Stimulated activated CD8-positive, alpha-beta memory T cell treated with anti-CD3 and anti-CD28 coated beads, Interleukin-12 subunit alpha, Interleukin-12 subunit beta, amount 100 ng/mL, for 1 hour (primary cell): ENCODE data around the gene YTHDC1.

Experiments
- DNase-seq: peaks from one replicate; pipeline ENCODE4 v3.0.0-alpha.2; 2020; ENCODE audit warnings: low read depth

The YTHDC1 gene

GRCh38 chr4:68358988-68359387 lies 9.1 kb upstream of the YTHDC1 start:
- no peak for DNase-seq

DNA sequence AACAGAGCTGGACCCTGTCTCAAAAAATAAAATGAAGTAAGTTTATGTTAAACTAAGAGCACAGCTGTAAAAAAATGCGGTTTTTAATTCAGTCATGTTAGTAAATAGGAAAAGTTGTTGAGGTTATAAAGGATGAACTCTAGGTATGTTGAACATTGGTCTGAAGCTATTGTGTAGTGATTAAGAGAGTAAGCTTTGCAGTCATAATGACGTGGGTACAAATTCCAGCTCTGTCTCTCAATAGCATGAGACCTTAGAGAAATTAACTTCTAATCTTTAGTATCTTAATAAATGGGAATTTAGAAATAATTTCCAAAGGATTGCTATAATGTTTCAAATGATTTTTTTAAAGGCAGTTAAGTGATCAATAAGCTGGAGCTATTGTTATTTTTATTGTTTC lies 2.9 kb upstream of the YTHDC1 start:
- no peak for DNase-seq

- DNase-seq: no peak
Measured at GRCh38 chr4:68349279-68349648, 626 bp downstream of the YTHDC1 start.

DNA sequence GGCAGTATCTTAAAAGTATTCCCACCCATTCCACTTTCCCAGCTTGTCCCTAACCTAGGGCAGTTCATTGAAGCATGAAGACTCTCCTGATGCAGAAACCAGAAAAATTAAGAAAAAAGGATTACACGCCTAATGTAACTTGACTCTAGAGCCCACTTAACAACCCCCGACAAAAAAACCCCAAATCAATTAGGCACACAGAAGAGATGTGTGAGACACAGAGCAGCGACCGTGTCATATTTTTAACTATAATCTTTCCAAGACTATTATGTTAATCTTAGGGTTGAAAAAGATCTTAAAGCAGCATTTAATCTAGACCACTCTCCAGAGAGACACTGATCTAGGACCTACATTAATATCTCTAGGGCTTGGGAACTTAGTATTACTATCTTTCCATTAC lies 1.3 kb downstream of the YTHDC1 start:
- no peak for DNase-seq

- DNase-seq: no peak
Measured at GRCh38 chr4:68347845-68348244, 2.0 kb downstream of the YTHDC1 start.

DNA sequence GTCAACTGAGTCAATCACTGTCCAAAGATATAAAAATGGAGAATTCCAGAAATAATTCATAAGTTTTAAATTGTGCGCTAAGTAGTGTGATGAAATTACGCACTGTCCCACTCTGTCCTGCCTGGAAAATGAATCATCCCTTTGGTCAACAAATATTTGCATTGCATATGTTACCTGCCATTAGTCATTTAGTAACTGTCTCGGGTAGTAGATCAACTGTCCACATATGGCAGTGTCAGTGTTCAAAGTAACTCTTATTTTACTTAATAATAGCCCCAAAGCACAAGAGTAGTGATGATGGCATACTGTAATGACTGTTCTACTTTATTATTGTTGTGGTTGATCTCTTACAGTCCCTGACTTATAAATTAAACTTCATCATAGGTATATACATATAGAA lies 3.4 kb downstream of the YTHDC1 start:
- DNase-seq: no peak

DNA sequence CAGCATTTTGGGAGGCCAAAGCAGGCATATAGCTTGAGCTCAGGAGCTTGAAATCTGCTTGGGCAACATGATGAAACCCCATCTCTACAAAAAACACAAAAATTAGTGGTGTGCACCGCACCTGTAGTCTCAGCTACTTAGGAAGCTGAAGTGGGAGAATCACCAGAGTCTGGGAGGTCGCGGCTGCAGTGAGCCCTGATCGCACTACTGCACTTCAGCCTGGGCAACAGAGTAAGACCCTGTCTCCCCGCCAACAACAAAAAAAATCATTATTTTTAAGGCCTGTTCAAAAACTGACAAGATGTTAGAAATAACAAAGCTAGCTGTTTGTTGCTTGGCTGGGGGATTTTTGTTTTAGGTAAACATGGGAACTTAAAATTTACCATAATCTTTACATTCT lies 5.1 kb downstream of the YTHDC1 start:
- DNase-seq: no peak

DNA sequence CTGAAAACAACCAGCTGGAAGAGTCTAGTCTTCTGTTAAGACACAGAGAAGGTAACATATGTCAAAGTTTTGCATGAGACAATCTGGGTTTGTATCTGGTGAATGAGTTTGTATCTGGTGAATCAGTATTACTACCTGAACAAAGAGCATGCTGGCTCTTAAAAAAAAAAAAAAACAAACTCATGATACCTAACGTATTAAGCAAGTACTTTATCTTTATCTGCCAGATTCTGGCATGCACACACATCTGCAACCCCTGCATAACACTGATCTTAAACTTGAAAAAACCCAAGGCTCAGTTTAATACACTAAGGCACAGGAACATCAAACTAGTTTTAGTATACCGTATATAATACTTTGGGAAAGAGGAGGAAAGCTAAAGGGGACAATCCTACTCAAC lies 5.8 kb downstream of the YTHDC1 start:
- no peak for DNase-seq

DNA sequence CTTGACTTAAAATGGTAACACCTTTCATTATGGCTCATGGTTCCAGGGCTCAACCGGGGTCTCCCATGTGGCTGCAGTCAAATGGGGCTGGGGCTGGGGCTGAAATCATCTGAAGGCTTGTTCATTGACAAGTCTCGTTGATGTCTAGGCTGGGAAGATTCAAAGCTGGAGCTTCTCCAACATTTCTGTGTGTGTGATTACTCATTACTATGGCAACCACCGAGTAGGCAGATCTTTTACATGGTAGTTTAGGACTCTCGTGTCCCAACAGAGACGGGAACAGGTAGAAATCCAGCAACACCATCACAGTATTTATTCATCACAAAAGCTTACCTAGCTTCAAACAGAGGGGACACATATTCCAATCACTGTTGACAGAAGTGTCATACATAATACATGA lies 7.8 kb downstream of the YTHDC1 start:
- no peak for DNase-seq

- no peak for DNase-seq
Measured at GRCh38 chr4:68338625-68339024, 11.3 kb downstream of the YTHDC1 start.

GRCh38 chr4:68337522-68337921 lies 12.4 kb downstream of the YTHDC1 start:
- DNase-seq: no peak

DNA sequence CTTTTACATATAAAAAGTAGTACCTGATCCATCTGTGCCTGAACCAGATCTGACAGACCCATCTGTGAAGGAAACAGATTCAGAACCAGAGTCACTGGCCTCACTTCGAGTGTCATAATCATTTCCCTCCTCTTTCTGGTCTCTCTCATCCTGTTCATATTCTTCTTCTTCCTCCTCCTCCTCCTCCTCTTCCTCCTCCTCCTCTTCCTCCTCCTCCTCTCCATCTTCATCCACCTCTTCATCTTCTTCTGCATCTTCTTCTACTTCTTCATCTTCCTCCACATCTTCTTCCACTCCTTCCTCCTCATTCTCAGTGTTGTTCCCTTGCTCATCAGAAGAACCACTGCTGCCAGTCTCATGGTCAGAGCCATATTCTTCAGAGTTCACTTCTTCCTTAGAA lies 12.9 kb downstream of the YTHDC1 start:
- no peak for DNase-seq

DNA sequence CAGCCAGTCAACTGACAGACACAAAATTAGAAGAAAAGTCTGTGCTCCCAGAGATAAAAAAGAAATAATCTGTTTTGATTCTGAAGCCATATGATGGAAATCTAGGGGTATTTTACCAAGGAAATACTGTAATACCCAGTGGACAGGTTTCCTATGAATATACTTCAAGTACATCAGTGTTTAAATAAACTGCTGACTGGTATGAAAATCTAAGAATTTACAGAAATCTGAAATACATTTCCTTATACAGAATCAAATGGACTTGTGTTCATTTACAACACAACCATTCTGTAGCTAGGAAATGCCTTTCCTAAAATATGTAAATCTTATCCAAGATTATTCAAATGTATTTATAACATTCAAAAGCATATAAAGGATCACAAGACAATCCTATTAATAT lies 13.4 kb downstream of the YTHDC1 start:
- no peak for DNase-seq

DNA sequence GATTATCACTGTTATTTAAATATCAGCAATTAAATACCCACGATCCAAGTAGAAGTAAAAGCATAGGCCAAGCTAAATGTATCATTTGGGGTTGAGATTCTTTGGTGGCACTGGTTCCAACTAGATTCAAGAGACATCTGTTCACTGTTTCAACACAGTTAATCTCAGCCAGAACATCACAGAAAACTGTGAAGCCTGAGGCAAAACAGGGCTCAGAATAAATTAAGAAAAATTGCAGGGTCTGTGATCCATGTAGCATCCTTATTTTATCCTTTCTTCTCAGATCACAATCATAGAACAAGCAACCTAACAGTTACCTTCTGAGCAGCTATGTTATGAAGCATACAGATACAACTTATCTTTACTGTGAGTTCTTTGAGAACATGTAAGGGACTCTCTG lies 23.7 kb downstream of the YTHDC1 start:
- DNase-seq: no peak

GRCh38 chr4:68324519-68325262 lies 25.2 kb downstream of the YTHDC1 start:
- DNase-seq: no peak

DNA sequence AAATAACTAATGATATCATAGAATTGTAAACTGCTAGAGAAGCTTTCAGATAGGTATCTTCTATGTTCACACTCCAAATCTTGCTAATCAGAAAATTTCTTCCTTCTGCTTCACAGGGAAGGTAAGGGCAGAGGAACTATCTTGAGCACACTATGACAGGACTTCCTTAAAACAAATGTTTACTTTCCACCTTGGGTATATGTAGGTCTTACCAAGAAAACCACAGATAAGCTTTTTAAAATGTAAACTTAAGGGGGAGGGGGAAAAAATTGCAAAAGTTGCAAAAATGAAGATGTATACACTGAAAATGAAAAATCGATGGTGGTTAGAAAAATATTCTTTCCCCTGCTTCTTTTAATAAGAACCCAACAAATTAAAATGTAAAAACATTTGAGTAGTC lies 30.9 kb downstream of the YTHDC1 start:
- no peak for DNase-seq

DNA sequence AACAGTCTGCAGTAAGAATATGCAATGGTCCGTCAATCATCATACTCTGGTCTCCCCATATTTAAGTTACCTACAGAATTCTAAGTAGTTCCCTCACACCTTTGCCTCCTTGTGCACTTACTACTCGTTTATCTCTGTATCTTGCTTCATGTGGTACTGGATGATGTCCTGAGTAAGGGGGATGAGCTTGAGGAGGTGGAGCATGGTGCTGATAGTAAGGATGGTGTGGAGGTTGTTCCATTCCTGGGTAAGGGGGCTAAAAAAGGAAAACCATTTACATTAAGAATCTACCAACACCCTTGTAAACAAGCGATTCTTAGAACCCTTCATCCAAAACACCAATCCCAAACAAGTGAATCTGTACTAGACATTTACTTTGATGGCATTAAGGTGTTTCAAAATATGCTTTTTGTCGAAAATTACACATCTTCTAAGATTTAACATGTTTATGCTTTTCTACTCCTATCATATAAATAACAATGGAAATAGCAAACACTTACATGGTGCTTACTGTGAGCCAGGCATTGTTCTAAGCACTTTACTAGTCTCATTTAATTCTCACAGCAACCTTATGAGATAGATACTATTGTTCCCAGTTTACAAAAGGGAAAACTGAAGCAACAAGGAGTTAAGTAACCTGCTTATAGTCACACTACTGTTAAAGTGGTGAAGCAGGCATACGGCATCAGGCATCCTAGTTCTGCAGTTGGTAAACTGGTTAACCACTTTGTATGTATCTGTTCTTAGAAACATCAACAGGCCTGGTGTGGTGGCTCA lies 33.5 kb downstream of the YTHDC1 start:
- no peak for DNase-seq

DNA sequence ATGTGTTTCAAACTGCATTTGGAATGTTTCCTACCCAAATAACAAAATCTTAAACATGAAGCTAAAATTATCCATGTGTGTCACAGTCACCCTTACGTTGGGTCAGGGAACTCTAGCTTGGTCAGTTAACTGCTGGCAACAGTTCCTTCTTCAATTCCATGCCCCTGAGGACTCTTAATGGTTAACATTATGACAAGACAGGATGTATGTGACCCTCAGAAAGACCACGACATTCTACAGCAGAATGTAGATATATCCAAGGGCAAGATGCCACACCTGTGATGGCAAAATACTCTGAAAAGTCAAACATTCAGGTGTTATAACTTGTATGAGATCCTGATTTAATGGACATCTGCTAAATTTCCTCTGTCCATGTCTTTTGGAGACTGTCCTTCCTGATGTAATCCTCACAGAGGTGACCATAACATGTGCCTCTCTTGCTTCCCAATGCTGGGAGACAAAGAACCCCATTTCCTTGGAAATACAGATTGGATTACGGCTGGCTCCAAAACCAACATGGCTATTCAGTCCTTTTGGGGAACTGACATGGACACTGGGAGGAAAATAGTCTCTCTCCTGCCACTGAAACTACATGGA lies 39.1 kb downstream of the YTHDC1 start:
- DNase-seq: no peak

GRCh38 chr4:68304731-68305130 lies 45.2 kb downstream of the YTHDC1 start:
- DNase-seq: no peak

DNA sequence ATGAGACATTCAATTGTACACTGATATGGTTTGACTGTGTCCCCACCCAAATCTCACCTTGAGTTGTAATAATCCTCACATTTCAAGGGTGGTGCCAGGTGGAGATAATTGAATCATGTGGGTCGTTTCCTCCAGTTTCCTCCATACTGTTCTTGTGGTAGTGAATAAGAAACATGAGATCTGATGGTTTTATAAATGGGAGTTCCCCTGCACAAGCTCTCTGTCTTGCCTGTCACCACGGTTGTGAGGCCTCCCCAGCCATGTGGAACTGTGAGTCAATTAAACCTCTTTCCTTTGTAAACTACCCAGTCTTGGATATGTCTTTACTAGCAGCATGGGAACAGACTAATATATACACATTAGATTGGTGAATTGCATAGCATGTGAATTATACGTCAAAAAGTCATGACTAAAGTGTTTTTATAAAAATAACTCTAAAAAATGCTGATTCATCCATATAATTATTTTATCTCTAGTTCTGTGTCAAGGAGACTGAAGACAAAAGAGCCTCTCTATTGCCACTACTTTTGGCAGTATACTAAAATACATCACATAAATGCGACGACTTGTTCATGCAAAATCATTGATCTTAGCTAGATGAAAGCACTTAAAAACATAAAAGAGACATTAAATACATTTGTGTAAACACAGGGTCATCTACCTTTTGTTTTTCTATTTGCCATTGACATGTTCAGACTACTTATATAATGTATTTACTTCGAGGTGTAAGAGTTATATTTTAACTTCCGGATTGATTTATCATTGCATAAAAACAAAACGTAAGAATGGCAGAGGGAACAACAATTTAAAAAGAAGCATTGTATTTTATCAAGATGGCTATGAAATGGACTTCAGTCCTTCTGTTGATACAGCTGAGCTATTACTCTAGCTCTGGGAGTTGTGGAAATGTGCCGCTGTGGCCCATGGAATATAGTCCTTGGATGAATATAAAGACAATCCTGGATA lies 50.1 kb downstream of the YTHDC1 start:
- DNase-seq: no peak

GRCh38 chr4:68297137-68297536 lies 52.8 kb downstream of the YTHDC1 start:
- DNase-seq: no peak

DNA sequence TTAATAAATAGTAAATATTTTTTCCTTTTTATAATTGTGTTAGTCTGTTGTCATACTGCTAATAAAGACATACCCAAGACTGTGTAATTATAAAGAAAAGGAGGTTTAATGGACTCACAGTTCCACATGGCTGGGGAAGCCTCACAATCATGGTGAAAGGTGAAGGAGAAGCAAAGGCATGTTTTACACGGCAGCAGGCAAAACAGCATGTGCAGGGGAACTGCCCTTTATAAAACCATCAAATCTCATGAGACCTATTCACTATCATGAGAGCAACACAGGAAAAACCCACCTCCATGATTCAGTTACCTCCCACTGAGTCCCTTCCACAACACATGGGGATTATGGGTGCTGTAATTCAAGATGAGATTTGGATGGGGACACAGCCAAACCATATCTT lies 58.6 kb downstream of the YTHDC1 start:
- DNase-seq: no peak
